Endothelial cell of umbilical vein (primary cell): ENCODE data around the gene SRGAP1. TPM values are rescaled to one million over a fixed set of nuclear protein-coding genes. Genes with fewer than 3 reads are reported as not detected.
A peak's percentile ranks its signal among the peaks of the same experiment; 100 is the strongest.

Source experiments
- BruUV-seq: library from RNA; stranded (reverse); fragments of 400-500 nt; replicated peaks from 2 replicates; lab custom pipeline; 2021; lab: Mats Ljungman, UMichigan
- CTCF ChIA-PET: fragments of 300-600, 350-600 bp; sonication (Branson Sonifier 250); formaldehyde crosslinking; loops from one replicate; lab custom pipeline; 2021; ENCODE audit warnings: antibody characterized with exemption, inconsistent platforms; lab: Charles Lee
- POLR2A ChIA-PET: fragments of 300-600, 350-600 bp; sonication (Branson Sonifier 250); formaldehyde crosslinking; loops from one replicate; lab custom pipeline; 2021; ENCODE audit warnings: antibody characterized with exemption, inconsistent platforms; lab: Charles Lee
- DNase-seq: peaks from one replicate; pipeline ENCODE4 v3.0.0-alpha.2; 2011; ENCODE audit warnings: low read depth, low spot score
- FAIRE-seq: peaks from 2 replicates; lab custom pipeline; 2011; peaks lifted over from hg19 to GRCh38; lab: Jason Lieb, UNC
- H2AFZ ChIP-seq: 2 replicates; pipeline ENCODE4 v1.6.0; 2012; ENCODE audit warnings: low read depth, low read length, control low read depth, inconsistent platforms
- H3K27ac ChIP-seq: 2 replicates; pipeline ENCODE4 v1.5.1; 2011; ENCODE audit warnings: low read depth, mild to moderate bottlenecking, control low read depth, low read length, moderate library complexity; ENCODE audit not compliant: insufficient read depth
- H3K27me3 ChIP-seq, 2 experiments: 2 replicates each; pipeline versions ENCODE4 v1.6.0 to v1.6.1; 2011; ENCODE audit warnings: low read length in 2 of 2, mixed read lengths in 1 of 2; ENCODE audit not compliant: control insufficient read depth in 2 of 2, insufficient read depth in 2 of 2
- H3K36me3 ChIP-seq, 2 experiments: 2 replicates in 1 of 2; 3 replicates in 1 of 2; pipeline ENCODE4 v1.5.1; 2011; ENCODE audit warnings: low read length in 2 of 2, mild to moderate bottlenecking in 1 of 2, moderate library complexity in 1 of 2; ENCODE audit not compliant: control insufficient read depth in 2 of 2, insufficient read depth in 2 of 2; ENCODE audit errors: extremely low read depth in 1 of 2
- H3K4me1 ChIP-seq: 3 replicates; pipeline ENCODE4 v1.5.1; 2011; ENCODE audit warnings: mild to moderate bottlenecking, low read length; ENCODE audit not compliant: control insufficient read depth, insufficient read depth; ENCODE audit errors: extremely low read depth
- H3K4me2 ChIP-seq: 2 replicates; pipeline ENCODE4 v1.6.1; 2011; ENCODE audit warnings: low read length, control low read depth, mixed read lengths; ENCODE audit not compliant: insufficient read depth
- H3K4me3 ChIP-seq, 3 experiments: fragments of 200-600 bp in 1 of 3; sonication (generic), shearing (Covaris generic) in 1 of 3; replicated peaks in 1 of 3; 2 replicates each; pipeline ENCODE4 v1.5.1; 2011 to 2016; ENCODE audit warnings: control low read depth in 3 of 3, low read length in 3 of 3, mild to moderate bottlenecking in 2 of 3, inconsistent platforms in 1 of 3, low read depth in 1 of 3, moderate library complexity in 1 of 3; ENCODE audit not compliant: insufficient read depth in 1 of 3
- H3K79me2 ChIP-seq: 2 replicates; pipeline ENCODE4 v1.6.0; 2012; ENCODE audit warnings: low read length, inconsistent platforms; ENCODE audit not compliant: control insufficient read depth, insufficient read depth
- H3K9ac ChIP-seq: replicated peaks from 2 replicates; pipeline ENCODE3; 2011; ENCODE audit warnings: low read length, control low read depth; ENCODE audit not compliant: insufficient read depth; ENCODE audit errors: extremely low read depth
- H3K9me1 ChIP-seq: replicated peaks from 3 replicates; pipeline ENCODE4 v1.6.0; 2011; ENCODE audit warnings: mild to moderate bottlenecking, low read length; ENCODE audit not compliant: control insufficient read depth, insufficient read depth; ENCODE audit errors: extremely low read depth
- H3K9me3 ChIP-seq: replicated peaks from 2 replicates; pipeline ENCODE4 v1.5.1; 2012; ENCODE audit warnings: low read length, inconsistent platforms; ENCODE audit not compliant: control insufficient read depth, insufficient read depth
- H4K20me1 ChIP-seq: replicated peaks from 2 replicates; pipeline ENCODE3; 2011; ENCODE audit warnings: mild to moderate bottlenecking, low read length; ENCODE audit not compliant: control insufficient read depth, insufficient read depth; ENCODE audit errors: extremely low read depth
- FOS ChIP-seq: IDR thresholded peaks from 2 replicates; pipeline ENCODE4 v1.6.1; 2011; ENCODE audit warnings: mild to moderate bottlenecking, low read length, moderate library complexity, borderline replicate concordance; ENCODE audit not compliant: insufficient read depth
- GATA2 ChIP-seq: IDR thresholded peaks from 2 replicates; pipeline ENCODE4 v1.7.0; 2011; ENCODE audit warnings: low read depth, mild to moderate bottlenecking, moderate library complexity, mixed read lengths, low read length; ENCODE audit not compliant: insufficient read length, insufficient read depth
- JUN ChIP-seq: IDR thresholded peaks from 2 replicates; pipeline ENCODE4 v1.6.1; 2011; ENCODE audit warnings: borderline replicate concordance, low read depth; ENCODE audit not compliant: insufficient read length, insufficient read depth
- MYC ChIP-seq: IDR thresholded peaks from one replicate; pipeline ENCODE4 v1.6.1; 2011; ENCODE audit warnings: mild to moderate bottlenecking, low read depth, low read length
- POLR2A ChIP-seq: IDR thresholded peaks from 2 replicates; pipeline ENCODE4 v1.6.1; 2012; ENCODE audit warnings: low read depth, mild to moderate bottlenecking, control low read depth, low read length
- POLR2AphosphoS5 ChIP-seq: IDR thresholded peaks from 2 replicates; pipeline ENCODE4 v1.6.1; 2012; ENCODE audit warnings: low read depth, mild to moderate bottlenecking, control low read depth, low read length, moderate library complexity; ENCODE audit not compliant: insufficient read depth
- dilution Hi-C: fragments of 300-500 bp; cut with MboI; formaldehyde crosslinking; loops from one replicate; pipeline ENCODE4 v1.15.0; 2019; ENCODE audit warnings: low sequenced_read_pairs; ENCODE audit not compliant: extremely low pct_ligation_motif_present
- intact Hi-C: fragments of 100-400 bp; cut with micrococcal nuclease; formaldehyde crosslinking; loops from one replicate; pipeline ENCODE4 v1.10.0; 2022
- polyA plus RNA-seq, 4 experiments: library from polyadenylated mRNA; depleted of rRNA in 3 of 4; stranded (reverse) in 3 of 4; unstranded in 1 of 4; fragments of >200 nt; gene quantifications; 2 replicates each; pipeline versions ENCODE4 v1.2.1 to v1.2.3, GENCODE V29; 2011 to 2012; ENCODE audit warnings: missing spikeins in 1 of 4
- total RNA-seq: library from RNA; stranded (reverse); gene quantifications from 2 replicates; pipeline ENCODE4 v1.2.3, GENCODE V29; 2021
- TF ChIP-seq, protein P1 (sequence below), 2 donors: IDR thresholded peaks; 1 replicate in 1 of 2; 2 replicates in 1 of 2; pipeline ENCODE4 v1.5.1; 2011; ENCODE audit warnings: low read length in 2 of 2, mild to moderate bottlenecking in 2 of 2, moderate library complexity in 2 of 2, control low read depth in 1 of 2, inconsistent platforms in 1 of 2, low read depth in 1 of 2; ENCODE audit not compliant: insufficient read depth in 1 of 2; ENCODE audit errors: extremely low read depth in 1 of 2

The SRGAP1 gene
- total and polyA plus RNA-seq, 2 donors (not counting 3 experiments of a cell fraction or from before 2014, with no cell fraction given) = 4.9 to 16.3 TPM

DNA sequence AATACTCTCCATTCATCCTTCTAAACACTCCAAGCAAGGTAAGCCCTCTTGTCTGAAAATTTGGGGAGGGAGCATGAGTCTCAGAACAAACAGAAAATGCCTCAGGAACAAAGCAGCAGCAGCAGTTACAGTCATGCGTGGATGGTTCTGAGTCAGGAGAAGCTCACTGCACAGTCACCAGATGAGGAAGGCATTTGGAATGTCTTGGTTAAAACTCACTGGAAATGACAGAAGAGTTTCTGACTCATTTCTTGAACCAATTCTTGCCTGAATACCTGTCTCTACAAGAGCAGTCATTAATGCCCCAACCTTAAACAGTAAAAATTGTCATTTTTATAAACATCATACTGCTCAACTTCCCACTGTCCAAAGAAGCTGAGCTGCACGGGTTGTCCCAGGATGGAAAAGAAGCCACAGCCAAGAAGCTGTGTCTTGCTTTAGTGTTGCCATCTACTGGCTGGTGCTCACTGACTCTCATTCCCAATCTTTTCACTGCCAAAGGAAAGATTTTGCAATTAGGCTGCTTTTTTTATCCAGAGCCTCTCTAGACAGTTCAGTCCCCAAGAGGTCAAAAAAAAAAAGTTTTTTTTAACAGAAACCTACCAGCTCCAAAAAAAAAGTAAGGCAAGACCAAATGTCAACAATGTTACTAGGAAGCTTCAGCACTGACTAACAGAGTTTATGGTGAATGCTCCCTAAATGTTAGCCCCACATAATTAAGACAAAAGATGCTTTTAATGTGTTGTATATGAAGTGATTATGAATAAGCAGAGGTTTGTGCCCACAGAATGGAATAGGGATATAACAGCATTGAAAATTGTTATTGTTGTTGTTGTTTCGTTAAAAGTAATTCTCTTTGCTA is 337.2 kb downstream of the SRGAP1 start:
- ChIA-PET CTCF (interaction anchor here (0.7 to 5.5 kb wide), 19 partner anchors 9 to 345 kb away, joined by 3 to 56 read pairs (median 5); partner anchors contain the start of gene SRGAP1), POLR2A (no interaction called here)
- Histone ChIP-seq H3K9ac (peak overlapping the region; percentile 54), H3K27ac (peak overlapping the region; percentile 85), H3K36me3 (no peaks in the 10 kb centered on the region), H3K9me3 (no peaks in the 10 kb centered on the region), H3K4me1 (peaks cover 53% of the 10 kb centered on the region), H3K79me2 (no peaks in the 10 kb centered on the region), H2AFZ (no peak overlapping the region), H3K9me1 (no peaks in the 10 kb centered on the region), H4K20me1 (no peaks in the 10 kb centered on the region), H3K27me3 (no peaks in the 10 kb centered on the region), H3K4me2 (peak overlapping the region; percentile 80), H3K4me3 (peak overlapping the region in 1 of 3 experiments; percentile 30)
- FAIRE-seq (peak; percentile 95), DNase-seq (peak; percentile 87)
- TF ChIP-seq, protein P1, sequence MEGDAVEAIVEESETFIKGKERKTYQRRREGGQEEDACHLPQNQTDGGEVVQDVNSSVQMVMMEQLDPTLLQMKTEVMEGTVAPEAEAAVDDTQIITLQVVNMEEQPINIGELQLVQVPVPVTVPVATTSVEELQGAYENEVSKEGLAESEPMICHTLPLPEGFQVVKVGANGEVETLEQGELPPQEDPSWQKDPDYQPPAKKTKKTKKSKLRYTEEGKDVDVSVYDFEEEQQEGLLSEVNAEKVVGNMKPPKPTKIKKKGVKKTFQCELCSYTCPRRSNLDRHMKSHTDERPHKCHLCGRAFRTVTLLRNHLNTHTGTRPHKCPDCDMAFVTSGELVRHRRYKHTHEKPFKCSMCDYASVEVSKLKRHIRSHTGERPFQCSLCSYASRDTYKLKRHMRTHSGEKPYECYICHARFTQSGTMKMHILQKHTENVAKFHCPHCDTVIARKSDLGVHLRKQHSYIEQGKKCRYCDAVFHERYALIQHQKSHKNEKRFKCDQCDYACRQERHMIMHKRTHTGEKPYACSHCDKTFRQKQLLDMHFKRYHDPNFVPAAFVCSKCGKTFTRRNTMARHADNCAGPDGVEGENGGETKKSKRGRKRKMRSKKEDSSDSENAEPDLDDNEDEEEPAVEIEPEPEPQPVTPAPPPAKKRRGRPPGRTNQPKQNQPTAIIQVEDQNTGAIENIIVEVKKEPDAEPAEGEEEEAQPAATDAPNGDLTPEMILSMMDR (IDR thresholded peaks at IDR 0.05; ENCODE audit: extremely low read depth in 1 of 2, insufficient read depth in 1 of 2, low read depth in 1 of 2, low read length in 2 of 2) = peak; percentile 24 to 57
- TF ChIP-seq MYC (no peak), JUN (peak; percentile 93), GATA2 (no peak), POLR2A (no peak), FOS (peak; percentile 100), POLR2AphosphoS5 (peak; percentile 50)
- intact Hi-C loops (loop anchor here (1.0 to 5.0 kb wide), 5 partner anchors 41 to 337 kb away; partner anchors contain the start of genes KICS2 and SRGAP1), dilution Hi-C loops (no loop called here)
- BruUV-seq = TSS peak; percentile 77
